NCI-H1092 treated with DMSO at 0.1 percent for 48 hours (cell line): ENCODE results near the gene NRP2.

Experiments used
- DNase-seq: peaks from one replicate; lab custom pipeline; 2025; lab: John Stamatoyannopoulos, UW

The NRP2 gene

DNA sequence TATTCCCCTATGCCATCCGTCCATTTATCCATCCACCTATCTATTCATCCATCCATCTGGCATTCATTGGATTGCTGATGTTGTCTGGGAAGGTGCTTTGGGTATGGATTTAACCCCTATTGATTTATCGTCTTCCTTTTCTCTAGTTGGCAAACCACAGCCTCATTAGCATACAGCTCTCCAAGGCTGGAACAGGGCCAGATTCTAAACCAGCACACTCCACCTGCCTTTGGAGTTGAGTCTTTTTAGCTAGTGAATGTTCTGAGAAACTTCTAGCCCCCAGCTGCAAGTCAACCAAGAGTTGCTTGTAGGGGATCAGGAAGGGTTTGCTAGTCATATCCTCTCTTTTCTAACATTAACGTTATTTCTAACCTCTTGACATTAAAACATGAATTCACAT lies 90.7 kb downstream of the NRP2 start:
- peak; percentile 68 for DNase-seq

DNA sequence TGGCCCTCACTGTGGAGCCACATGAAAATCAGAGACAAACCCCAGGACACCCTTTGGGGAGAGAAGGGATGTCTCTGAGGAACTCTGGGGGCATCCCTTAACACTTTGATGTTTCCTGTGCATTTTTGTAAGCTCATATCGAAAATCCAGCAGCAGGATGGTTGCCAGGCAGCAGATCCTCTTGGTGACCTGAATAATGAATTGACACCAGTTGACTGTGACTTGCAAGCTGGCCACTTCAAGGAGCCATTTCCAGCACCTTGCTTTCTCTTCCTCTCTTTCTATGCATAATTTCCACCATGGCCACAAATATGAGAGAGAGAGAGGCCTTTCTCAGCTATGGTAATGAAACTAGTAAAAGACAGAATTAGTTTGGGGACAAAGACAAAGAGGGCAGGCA lies 91.7 kb downstream of the NRP2 start:
- DNase-seq: no peak

DNA sequence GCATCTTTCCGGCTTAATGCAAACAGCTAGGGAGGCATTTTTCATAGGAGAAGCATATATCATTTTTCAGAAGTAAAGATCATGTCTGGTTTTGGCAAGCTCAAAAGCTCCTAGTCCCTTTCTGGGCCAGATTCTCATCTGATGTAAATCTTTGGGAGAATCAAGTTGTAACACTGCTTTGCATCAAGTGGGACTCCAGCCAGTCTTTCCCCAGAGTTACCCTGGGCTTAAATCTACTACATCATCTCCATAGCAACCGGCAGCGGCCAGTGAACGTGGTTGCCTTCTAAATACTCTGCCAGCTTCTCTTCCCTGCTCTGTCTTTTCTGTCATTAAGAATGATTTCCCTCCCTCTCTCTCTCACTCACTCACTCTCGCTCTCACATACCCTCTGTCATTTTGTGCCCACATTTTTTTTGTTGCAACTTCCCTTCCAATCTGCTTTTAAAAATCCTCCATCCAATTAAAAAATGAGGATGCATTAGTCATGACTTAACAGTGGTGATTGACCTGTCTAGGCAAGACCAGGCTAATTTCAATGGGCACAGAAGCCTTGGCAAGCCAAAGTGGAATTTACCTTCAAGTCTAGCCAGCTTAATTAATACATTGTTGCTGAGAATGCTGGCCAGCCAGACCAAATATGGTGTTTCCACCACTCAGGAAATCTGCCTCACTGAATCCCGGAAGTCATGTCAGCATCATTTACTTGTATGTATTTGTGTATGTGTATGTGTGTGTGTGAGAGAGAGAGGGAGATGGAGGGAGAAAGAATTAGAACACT lies 93.0 kb downstream of the NRP2 start:
- DNase-seq: peak; percentile 66

DNA sequence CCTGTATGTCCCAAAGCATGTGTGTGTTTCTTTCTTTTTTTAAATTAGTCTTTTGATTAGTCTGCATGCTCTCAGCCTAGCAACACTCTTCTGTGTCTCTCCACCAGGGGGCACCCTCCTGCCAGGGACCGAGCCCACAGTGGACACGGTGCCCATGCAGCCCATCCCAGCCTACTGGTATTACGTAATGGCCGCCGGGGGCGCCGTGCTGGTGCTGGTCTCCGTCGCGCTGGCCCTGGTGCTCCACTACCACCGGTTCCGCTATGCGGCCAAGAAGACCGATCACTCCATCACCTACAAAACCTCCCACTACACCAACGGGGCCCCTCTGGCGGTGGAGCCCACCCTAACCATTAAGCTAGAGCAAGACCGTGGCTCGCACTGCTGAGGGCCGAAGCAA lies 93.8 kb downstream of the NRP2 start:
- no peak for DNase-seq

DNA sequence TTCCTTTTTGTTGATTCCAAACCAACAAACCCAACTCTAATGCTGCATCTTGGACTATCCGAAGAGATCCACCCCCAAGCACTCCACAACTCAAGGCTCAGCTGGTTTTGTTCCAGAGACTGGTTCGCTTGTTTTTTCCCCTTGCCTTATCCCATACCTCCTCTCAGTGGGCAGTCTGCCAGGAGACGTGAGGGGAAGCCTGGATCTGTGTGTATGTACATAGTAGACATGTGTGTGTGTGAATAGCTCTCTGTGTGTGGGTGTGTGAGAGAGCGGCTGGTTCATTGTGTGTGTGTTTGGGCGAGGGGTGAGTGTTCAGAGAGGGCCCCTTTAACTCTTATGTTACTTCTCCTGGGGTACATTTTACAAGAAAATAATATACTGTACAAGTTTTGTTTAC lies 94.4 kb downstream of the NRP2 start:
- no peak for DNase-seq

DNA sequence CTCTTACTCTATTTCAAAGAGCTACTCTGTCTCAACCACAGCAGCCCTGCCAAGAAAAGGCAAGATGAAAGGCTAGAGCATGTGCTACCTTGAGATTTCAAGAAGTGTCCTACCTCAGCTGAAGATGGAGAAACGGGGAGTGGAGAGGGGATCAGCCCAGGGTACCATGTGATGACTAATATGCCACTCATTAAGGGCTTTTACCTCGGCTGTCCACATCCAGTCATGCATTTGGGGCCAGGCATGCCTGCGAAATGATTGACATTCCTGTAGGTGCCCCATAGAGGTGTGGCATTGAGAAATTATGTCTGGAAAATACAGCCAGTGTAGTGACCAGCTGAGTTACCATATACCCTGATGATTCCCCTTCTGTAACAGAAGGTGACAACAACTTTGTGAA lies 96.1 kb downstream of the NRP2 start:
- no peak for DNase-seq

DNA sequence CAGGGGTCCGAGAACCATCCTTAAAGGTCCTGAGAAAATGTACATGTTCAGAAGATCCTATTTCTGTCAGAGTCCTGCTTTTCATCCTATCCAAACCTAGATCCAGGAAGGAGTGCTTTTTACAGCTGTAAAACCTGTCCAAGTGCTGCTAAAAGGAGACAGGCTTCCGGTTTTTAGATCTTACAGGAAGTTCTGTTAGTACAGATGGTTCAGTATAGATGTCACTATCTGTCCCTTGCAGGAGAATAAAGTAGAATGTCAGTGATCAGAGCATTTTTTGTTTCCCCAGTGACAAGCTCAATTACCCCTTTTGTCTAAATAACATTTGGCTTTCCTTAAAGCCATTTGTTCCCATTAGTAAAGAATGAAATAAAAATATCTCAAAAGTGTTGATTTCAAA lies 98.3 kb downstream of the NRP2 start:
- DNase-seq: no peak

DNA sequence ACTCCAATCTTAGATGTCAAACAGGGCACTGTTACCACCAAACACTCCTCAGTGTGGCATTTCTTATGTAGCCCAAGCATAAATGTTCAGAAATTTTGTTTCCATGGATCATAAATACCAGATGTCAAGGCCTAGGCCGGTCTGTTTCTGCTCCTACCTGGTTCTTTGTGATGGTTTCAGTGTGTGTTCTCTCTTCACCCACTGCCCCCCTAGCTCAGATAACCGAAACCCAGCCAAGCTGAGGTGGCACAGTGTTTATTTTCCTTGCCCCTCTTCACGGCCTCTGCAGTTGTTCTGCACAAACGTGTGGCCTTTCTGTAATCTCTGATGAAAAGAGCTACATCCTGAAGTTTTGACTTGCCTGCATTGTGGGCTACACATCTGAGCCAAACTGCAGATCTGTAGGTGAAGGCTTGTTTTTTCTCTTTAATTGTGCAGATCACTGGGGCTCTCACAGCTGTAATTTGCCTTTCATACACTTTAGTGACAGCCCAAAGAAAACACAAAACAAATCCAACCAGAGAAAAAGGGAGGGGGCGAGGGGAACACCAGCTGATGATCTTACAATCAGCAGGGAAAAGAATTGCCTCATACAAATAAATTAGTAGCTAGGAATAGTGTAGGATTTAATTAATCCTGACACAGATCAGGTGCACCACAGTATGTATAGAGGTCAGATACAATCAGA lies 99.1 kb downstream of the NRP2 start:
- no peak for DNase-seq

DNA sequence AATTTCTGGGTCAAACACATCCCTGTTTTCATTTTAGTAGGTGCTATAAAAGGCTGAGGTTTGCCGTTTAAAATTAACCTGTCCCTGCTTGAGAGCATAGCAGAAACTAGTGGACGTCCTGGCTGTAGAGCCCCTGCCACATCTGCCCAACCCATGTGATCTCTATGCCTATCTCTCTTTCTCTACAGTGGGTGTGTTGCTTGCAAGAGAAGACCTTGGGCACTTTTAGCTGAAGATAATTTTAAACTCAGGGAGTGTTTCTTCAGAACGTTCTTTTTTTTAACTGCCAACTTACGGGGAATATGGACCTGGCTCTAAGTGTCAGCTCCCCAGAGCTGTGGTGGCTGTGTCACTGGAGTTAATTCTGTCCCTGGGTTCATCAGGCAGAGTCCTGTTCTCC lies 100.6 kb downstream of the NRP2 start:
- DNase-seq: no peak

DNA sequence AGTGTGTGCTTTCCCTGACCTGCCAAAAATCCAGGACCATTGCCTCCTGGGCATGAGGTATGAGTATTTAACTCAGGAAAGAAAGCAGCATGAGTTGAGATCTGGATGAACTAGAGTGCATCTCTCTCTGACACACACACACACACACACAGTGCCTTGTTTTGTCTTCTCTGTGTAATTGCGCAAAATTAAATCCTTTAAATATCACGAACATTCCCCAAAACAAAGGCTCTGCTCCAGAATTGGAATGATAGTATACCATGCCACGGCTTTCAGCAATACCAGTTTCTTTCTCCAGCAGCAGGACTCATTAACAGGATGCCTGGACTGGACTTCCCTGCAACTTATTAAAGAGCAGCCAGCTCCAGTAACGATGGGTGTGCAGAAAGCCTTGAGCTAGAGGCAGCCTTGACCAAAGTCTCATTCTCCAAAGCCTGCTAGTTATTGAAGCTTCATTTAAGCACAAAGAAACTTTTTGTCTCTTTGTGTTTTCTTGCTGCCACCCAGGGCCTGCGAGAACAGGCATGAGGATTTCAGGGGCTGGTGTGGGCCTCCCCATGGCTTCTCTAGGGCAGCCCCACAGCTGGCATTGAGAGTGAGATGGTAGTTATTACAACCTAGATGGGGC lies 101.7 kb downstream of the NRP2 start:
- DNase-seq: no peak

DNA sequence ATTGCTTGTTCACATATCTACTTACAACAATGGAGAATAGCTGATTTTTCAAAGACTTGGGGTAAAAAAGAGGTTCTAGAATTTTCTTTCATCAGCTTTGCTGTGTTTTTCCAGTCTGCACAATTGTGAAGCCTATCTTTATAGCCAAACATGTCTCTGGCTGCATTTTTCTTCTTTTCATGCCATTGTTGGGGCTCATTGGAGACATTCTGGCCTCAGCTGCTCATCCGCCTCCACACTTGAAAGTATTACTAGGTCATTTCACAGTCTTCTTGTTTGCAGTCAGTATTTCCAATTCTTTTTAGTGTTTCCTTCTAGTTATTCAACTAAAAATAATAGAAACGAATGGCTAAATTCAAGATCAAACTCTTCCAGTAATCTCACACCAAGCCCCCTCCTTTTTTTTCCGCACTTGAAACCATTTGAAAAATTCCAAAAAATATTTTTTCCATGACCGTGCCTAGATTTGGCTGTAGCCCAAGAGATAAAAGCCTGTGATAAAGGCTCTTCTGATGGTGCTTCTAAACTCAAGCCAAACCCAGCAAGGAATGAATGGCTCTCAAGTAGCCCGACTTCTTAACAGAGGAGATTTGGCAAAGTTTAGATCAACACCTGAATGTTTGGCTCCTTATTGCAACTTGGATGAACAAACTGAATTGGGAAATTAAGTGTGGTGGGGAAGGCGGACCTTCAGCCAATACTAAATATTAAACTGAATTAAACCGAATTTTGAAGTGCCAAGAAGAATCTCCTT lies 103.4 kb downstream of the NRP2 start:
- peak; percentile 22 for DNase-seq

DNA sequence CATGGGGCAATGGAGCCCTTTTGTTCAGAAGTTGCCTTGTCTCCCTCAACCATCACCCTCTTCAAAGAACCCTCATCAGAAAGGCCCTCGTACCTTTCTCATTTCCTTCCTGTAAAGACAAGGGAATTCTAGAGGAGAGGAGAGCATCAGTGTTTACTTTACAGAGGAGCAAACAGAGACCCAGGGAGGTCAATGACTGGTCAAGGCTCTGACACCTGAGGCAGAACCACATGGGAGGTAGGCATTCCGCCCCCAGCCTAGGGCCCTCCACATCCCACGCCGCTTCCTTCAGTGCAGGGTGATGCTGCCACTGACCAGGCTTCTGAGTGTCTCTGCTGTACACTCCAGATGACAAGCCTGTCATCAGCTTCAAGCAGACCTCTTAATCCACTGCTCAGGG lies 104.7 kb downstream of the NRP2 start:
- DNase-seq: no peak

DNA sequence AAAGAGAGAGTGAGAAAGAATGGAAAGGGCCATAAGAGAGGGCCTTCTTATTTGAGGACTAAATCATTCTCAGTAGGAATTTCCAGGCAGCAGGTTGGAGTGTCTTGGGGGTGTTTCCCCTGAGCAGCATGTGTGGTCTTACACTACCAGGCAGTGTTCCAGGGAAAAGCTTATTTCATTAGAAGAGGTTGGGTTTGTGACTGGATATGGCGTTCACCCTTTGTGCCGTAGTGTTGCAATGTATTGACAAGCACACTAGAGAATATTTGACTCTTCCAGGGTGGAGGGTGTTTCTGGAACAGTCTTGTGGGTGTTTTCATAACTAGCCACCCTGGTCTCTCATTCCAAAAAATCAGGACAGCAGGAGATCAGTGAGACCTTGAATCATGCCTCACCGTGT lies 105.5 kb downstream of the NRP2 start:
- no peak for DNase-seq

DNA sequence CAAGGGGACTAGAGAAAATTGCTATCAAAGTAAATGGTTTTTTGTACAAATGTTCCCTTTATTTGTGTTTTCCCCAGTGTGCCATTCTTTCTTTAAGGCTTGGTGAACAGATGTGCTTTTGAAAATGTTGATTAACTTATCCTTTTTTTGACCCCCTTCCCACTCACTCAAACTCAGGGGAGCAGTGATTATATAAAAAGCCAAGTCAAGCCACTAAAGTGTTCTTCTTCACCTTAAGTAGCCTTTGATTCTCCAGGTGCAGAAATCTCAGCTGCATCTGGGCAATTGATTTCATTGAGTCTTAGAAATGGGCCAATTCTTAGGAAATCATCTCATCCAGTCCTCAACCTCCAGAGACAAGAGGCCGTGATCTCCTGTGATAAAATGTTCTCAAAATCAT lies 107.6 kb downstream of the NRP2 start:
- no peak for DNase-seq

DNA sequence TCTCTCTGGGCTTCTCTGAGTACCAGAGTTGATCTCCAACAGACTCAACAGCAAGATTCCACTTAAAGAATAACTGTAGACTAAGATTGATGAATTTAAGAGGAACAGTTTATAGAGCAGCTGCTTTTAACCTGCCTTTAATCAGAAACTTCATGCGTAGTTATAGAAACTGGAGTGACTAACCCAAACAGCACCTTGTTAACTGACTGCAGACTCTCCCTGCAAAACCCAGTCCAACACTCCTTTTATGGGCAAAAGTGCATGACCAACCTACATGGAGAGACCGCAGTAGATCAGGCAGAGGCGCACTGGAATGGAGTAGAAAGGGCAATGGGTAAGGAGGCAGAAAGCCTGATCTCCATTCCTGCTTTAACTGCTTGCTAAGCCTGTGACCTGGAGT lies 110.6 kb downstream of the NRP2 start:
- no peak for DNase-seq

DNA sequence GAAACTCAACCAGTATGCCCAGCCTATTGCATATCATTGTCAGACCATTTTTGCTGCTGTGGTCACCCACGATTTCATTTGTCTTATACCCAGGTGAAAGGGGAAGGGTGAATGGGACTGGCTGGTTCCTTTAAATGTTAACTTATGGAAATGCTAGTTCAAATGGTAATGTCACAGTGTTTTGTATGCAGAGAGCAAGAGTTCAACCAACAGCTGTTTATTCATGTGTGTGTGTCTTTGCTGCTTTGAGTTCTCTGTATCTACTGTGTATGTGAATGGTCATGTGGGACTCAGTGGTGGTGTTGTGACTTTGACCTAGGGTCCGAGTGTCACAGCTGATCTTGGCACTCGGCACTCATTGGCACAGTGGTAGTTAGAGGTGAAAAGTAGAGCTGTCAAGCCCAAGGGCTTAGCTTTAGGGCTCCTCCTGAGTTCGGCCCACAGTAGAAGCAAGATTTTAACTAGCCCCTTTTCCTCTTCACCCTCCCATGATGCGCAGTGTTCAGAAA lies 114.6 kb downstream of the NRP2 start:
- no peak for DNase-seq

DNA sequence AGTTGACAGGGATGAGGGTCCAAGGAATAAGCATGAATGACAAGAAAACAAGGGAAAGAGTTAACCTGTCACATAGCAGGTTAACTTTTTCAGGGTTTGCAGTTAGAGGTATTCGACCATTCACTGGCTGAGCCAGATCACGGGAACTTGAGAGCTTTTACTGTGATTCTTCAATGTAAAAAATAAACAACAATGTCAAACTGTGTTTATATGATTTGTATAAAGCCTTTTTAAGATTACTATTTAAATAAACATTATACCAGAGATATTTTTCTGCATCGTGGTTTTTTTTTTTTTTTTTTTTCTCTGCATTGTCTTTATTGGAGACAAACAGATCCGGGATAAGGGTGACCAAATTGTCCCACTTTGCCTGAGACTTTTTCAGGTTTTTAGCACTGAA lies 115.6 kb downstream of the NRP2 start:
- no peak for DNase-seq

DNA sequence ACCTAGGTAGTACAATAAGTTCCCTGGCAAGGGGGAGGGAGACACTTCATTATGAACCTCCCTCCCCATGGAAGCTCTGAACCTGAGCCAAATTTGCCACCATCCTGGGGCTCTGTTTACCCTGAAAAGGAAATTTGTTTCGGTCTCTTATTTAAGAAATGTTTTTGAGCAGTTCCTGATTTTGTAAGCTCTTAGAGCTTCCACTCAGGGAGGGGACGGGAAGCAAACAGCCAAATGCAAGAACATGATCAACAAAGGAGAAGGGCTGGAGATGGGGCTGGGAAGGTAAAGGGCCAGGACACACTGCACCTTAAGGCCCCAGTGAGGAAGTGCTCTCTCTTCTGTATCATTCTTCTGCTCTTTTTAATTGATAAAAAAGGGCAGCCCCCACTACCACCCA lies 117.9 kb downstream of the NRP2 start:
- DNase-seq: no peak

DNA sequence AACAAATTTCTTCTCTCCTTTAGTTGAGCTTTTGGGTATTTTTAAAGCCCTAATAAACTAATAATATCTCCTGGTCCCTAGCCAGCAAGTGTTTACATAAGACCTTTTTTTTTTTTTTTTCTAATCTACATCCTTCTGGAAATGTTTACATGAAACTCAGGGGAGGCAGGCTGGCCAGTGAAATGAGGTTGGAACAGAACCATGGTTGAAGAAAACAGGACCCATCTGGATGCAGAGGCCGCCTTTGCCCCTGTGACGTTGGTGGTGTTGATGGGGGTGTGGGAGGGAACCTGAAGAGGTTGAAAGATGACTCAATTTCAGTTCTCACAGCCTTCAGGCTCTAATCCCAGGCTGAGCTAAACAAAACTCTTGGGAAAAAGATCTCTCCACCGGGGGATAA lies 118.5 kb downstream of the NRP2 start:
- DNase-seq: no peak

DNA sequence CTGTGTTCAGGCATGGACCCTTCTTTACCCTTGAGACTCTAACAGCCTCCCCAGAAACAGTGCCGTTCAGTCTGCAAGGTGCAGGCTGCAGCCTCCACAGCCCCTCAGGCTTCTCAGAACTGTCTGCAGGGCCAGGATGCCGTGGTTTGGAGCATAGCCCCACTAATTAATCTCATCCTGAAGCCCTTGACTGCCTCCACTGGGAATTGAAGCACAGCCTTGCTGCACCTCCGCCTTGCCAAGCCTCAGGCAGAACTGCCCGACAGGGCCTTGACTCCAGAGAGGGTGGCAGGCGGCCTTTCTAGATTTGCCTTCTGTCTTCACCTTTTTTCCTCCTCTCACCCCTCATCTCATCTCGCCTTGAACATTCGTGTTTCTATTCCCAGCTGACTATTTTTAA lies 119.8 kb downstream of the NRP2 start:
- no peak for DNase-seq

DNA sequence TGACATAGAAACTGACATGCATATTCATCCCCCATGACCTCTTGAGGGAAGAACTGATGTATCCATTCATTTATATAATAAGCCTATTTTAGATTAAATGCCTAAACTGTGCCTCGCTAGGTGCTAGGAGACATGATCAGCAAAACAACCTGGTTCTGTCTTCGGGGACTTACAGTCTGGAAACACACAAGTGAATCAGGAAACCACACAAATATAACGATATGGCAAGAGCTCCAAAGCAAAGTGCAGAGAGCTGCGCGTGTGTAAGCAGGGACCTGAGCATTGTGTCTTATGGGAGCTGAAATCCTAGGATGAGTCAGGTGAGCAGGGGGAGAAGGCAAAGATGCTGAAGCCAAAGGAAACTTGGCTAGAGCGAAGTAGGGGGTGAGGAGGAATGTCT lies 120.6 kb downstream of the NRP2 start:
- DNase-seq: no peak

DNA sequence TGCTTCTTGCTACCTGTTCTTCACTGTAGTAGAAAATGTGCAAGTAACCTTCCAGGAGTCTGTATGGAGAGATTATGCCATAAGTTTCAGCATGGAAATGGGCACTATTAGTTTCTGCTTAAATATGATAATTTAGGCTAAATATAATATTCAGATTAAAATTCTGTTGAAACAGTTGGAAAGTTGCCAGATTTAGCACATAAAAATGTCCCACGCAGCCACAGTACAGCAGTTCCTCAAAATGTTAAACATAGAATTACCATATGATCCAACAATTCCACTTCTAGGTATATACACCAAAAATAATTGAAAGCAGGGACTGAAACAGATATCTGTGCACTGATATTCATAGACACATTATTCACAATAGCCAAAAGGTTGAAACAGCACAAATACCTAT lies 121.2 kb downstream of the NRP2 start:
- DNase-seq: no peak

DNA sequence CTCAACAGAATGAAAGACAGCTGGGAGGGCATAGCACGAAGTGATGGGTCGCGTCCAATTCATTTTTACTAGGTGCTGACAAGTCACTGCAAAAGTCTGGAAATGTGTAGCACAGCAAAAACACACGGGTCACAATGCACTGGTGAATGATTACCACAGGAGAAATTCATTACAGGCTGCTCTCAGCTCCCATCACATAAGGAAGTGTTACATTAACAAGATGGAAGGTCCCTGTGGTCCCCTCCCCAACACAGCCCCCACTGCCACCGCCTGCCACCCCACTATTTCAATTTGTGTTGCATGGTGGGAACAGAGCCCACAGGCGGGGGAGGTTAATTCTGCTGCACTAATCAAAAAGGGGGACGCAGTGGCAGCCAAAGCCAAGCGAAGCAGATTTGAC lies 122.8 kb downstream of the NRP2 start:
- no peak for DNase-seq
